DLD1 (cell line): ENCODE results near the gene MEGF11.

ENCODE experiments used
- in situ Hi-C: cut with HindIII; loops from 2 replicates; pipeline ENCODE4 v1.10.0; 2017; ENCODE audit warnings: low sequenced_read_pairs

Gene MEGF11

DNA sequence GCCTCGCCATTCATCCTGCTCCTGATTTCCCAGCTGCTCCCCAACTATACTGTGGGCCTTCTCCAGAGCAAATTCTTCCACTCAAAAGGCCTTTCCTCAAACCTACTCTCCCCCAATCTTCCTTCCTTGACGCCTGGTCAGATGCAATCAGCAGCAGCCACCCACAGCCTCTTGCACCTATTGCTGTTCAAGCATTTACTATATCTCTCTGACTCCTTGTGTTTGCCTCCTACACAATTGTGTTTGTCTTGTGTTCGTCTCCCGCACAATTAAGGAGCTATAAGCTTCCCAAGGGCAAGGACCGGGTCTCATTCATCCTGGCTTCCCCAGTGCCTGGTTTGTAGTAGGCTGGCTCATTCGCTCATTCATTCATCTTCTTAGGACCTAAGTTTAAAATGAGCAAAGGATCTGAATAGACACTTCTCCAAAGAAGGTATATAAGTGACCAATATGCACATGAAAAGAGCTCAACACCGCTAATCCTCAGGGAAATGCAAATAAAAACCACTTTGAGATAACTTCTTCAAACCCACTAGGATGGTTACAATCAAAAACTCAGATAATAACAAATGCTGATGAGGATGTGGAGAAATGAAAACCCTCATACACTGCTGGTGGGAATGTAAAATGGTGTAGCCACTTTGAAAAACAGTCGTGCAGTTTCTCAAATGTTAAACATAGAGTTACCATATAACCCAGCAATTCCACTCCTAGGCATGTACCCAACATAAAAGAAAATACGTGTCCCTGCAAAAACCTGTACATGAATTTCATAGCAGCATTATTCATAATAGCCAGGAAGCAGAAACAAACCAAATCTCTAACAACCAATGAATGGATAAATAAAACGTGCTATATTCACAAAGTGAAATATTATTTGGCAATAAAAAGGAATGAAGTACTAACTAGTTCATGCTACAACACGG lies 31.0 kb downstream of the MEGF11 start:
- in situ Hi-C loops = no loop called here

DNA sequence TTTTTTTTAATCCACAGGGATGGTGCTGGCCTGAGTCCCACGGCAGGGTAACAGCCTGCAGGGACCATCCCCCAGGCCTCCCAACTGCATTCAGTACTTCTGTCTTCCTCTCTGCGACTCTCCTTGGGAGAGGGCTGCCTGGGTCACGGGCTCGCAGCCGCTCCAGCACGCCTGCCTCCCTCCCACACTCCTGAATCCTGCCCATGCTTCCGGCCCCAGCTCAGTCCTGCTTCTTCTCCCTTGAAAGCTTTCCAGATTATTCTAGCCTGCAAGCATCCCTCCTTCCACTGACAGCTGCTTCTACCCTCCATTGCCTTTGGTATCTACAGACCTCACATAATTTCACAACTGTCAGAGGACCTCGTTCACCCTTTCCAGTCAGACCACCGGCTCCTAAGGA lies 32.4 kb downstream of the MEGF11 start:
- in situ Hi-C loops = no loop called here

GRCh38 chr15:66220601-66221000 lies 32.9 kb downstream of the MEGF11 start:
- in situ Hi-C loops = no loop called here

- in situ Hi-C loops = no loop called here
These were observed 34.2 kb downstream of the MEGF11 start for GRCh38 chr15:66219339-66219738.

- in situ Hi-C loops = no loop called here
These were observed 36.7 kb downstream of the MEGF11 start for GRCh38 chr15:66216806-66217205.

DNA sequence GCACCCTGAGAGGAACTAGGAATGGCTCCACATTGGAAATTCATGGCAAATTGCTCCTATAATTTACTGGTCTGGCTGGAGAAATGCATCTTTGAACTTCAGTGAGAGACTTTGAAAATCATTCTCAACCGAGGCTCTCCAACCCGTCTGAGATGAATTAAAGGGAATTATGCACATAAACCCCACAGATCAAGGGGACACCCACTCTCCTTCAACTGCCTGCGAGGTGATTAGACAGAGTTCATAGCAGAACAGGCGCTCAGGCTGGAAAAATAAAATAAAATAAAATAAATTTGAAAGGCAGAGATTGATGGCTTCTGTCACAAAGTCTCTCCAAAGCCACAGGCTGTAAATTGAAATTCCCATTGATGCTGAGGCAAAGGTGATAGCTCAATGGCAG lies 37.7 kb downstream of the MEGF11 start:
- in situ Hi-C loops = no loop called here

DNA sequence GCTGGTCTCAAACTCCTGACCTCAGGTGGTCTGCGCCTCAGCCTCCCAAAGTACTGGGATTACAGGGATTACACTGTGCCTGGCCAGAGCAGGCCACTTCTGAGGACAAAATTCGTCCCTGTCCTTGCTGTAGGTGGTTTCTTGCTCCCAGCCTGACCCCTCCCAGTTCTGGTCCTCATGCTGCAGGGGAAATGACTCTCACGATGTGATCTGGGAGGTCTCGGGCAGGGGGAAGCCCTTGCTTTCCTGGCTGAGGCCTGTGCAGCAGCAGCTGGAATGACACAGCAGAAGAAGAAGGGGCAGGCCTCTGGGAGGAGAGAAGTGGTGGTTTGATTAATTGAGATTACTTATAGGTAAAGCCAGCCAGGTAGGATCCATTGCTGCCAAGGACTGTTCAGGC lies 39.3 kb downstream of the MEGF11 start:
- in situ Hi-C loops = no loop called here

- in situ Hi-C loops = no loop called here
These were observed 41.0 kb downstream of the MEGF11 start for GRCh38 chr15:66212563-66212921.

GRCh38 chr15:66211670-66212562 lies 41.6 kb downstream of the MEGF11 start:
- in situ Hi-C loops = no loop called here

- in situ Hi-C loops = no loop called here
These were observed 42.9 kb downstream of the MEGF11 start for GRCh38 chr15:66210684-66211083.

DNA sequence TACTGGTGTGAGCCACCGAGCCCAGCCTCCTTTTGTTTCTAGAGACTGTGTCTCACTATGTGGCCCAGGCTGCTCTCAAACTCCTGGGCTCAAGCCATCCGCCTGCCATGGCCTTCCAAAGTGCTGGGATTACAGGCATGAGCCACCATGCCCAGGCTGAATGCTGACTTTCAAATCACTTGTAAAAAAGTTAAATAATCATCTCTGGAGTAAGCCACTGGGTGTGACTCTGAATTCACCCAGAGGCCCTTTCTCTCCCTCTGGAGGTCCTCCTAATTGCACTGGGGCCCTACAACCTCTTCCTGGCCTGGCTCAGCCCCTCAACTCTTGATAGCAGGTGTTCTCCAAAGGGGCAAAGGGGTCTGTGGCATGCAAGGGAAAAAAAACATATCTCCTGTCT lies 54.8 kb downstream of the MEGF11 start:
- in situ Hi-C loops = no loop called here

DNA sequence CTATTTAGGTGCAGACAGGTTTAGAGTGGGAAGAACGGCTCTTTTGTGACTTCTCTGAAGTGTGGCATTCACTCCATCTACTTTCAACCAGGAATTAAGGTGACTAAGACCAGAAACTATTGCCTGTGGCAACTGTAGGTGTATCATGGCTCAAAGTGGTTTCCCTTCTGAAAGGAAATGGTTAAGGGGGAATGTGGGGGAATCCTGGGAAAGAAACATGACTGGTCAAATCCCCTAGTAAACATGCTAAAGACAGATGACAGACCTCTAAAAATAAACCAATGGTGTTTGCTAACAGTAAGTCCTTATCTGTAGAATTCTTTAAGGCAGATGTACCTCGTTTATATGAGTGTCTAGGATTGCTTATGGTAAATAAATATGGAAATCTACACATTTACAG lies 56.9 kb downstream of the MEGF11 start:
- in situ Hi-C loops = no loop called here

DNA sequence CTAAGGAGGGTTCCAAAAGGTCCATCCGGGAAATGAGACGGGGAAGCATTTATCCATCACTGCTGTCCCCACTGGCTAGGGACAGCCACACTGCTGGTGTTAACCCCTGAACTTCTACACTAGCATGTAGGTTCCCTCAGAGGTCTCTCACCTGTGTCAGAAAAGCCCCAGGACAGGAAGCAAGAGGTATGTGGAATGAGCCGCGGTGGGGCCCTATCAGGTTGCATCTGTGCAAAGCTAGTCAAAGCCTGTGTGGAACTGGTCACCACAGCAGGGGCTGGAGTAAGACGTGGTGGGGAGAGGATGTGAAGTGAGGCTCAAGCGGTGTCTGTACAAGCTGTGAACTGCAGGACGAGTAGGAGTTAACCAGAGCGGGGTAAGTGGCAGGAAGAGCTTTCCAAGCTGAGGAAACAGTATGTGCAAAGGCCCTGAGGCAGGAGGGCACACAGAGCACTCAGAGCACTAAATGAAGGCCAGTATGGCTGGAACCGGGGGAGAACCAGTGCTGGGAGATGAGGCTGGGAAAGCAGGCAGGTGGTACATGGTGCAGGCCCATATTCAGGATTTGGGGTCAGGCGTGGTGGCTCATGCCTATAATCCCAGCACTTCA lies 57.8 kb downstream of the MEGF11 start:
- in situ Hi-C loops = no loop called here

DNA sequence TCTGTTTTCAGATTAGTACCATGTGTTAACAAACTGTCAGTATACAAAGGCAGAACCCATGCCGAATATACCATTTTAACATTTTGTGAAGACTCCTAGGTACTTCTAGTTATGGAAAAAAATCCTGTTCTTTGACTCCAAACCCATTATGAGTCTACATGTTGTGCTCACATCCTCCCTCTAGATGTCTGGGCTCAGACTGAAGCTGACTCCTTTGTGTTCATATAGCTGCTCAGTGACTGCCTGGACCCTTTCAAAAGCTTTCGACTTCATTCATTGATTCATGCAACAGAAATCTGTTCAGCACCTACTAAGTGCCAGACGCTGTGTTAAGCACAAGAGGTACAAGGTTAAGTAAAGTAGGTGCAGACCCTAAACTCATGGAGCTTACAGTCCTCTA lies 60.5 kb downstream of the MEGF11 start:
- in situ Hi-C loops = no loop called here

DNA sequence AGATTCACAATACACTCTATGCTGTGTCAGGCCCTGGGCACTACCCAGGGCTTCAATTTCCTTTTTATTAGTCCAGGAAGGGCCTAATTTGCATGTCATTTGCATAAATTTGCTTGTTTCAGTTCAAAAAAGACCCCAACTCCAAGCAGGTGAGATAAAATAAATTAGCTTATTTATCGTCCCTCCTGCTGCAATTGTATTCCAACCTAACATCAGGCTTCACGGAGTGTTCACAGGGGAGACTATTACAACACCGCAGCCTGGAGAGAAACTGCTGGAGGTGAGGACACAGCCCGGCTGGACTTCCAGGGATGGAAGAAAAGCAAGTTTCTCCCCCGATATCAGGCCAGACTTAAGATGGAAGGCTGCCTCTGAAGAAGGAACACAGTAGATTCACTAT lies 62.8 kb downstream of the MEGF11 start:
- in situ Hi-C loops = no loop called here

- in situ Hi-C loops = no loop called here
These were observed 64.3 kb downstream of the MEGF11 start for GRCh38 chr15:66189291-66189690.

- in situ Hi-C loops = no loop called here
These were observed 65.1 kb downstream of the MEGF11 start for GRCh38 chr15:66188464-66188863.

- in situ Hi-C loops = no loop called here
These were observed 66.3 kb downstream of the MEGF11 start for GRCh38 chr15:66187271-66187670.

GRCh38 chr15:66186049-66186825 lies 67.3 kb downstream of the MEGF11 start:
- in situ Hi-C loops = no loop called here

DNA sequence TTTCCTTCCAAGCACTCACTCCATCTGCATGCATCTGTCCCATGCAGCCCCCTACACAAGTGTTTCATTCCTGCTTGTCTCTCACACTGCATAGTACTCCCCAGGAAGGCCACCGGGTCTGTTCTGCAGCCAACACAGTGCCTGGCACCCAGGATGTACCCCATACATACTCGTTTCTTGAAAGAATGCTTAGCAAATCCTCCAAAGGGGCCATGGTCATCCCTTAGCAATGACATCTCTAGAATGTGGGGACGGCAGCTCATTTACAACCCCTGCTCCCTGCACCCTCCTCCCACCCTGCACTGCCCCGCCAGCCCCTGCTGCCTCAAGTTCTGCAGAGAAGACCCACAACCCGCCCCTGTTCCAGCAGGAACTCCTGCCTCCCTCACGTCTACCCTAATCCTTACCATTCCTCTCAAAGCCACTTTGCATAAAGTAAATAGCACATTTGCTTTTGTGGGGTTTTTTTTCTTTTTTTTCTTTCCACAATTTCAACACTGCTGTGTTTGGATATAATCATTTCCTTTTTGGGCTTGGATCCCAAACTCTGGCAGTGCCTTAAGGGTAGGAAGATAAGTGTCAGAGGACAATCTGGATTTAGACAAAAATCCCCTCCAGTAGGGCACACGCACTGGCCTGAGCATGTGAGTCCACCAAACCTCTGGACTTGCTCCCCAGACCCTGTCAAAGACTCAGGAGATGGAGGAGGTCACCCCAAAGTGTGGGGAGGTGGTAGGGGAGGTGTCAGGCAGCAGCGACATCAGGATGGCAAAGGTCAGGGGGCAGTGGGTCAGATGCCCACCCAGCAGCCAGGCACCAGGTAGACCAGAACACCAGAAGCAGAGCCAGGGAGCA lies 68.4 kb downstream of the MEGF11 start:
- in situ Hi-C loops = no loop called here
